ENCODE measurements around the gene CCNI2.

DNA sequence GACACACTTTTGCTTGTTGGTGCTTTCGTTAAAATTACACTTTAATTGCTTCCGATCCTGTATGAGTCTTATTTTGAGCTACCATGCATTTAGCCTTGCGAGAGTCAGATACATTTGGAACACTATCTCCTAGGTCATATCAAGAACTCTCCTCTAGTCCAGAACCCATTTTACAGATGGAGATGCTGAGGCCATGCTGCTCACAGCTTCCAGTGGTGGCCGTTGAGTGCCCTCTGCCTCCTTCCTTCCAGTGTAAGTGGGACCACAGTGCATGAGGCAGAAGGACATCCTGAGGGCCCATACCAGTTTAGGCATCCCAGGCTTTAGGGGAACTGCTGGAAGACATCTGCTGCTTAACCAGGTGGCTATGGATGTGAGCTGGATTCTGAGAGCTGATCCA, 6.9 kb downstream of the CCNI2 start:
- TF ChIP-seq, protein P1, sequence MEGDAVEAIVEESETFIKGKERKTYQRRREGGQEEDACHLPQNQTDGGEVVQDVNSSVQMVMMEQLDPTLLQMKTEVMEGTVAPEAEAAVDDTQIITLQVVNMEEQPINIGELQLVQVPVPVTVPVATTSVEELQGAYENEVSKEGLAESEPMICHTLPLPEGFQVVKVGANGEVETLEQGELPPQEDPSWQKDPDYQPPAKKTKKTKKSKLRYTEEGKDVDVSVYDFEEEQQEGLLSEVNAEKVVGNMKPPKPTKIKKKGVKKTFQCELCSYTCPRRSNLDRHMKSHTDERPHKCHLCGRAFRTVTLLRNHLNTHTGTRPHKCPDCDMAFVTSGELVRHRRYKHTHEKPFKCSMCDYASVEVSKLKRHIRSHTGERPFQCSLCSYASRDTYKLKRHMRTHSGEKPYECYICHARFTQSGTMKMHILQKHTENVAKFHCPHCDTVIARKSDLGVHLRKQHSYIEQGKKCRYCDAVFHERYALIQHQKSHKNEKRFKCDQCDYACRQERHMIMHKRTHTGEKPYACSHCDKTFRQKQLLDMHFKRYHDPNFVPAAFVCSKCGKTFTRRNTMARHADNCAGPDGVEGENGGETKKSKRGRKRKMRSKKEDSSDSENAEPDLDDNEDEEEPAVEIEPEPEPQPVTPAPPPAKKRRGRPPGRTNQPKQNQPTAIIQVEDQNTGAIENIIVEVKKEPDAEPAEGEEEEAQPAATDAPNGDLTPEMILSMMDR (IDR thresholded peaks at IDR 0.05), result no peak
- TF ChIP-seq POLR2A (IDR thresholded peaks at IDR 0.05), result no peak
